SK-N-SH (cell line): ENCODE results near the gene TNFRSF18. TPM values are rescaled to one million over a fixed set of nuclear protein-coding genes. Genes with fewer than 3 reads are reported as not detected.

Experiments used
- CTCF ChIA-PET: fragments of 300-600, 350-600 bp; formaldehyde crosslinking; extraction: SDS; loops from one replicate; lab custom pipeline; 2021; lab: Yijun Ruan, JAX
- POLR2A ChIA-PET: fragments of 350-600 bp; sonication (Branson Sonifier 250); formaldehyde crosslinking; extraction: SDS; loops from one replicate; lab custom pipeline; 2020; ENCODE audit warnings: antibody characterized with exemption, inconsistent platforms; lab: Yijun Ruan, JAX
- DNase-seq: peaks from one replicate; pipeline ENCODE4 v3.0.0; 2012
- H2AFZ ChIP-seq: fragments of 200-600 bp; sonication (generic); 2 replicates; pipeline ENCODE4 v1.8.1; 2016; ENCODE audit warnings: antibody characterized with exemption, mild to moderate bottlenecking, low read depth
- H3F3A ChIP-seq: fragments of 200-600 bp; sonication (generic); replicated peaks from 2 replicates; pipeline ENCODE3; 2016; ENCODE audit warnings: antibody characterized with exemption, mild to moderate bottlenecking; ENCODE audit not compliant: insufficient read depth
- H3K27ac ChIP-seq, 2 experiments: fragments of 200-500 bp in 1 of 2; fragments of 200-600 bp in 1 of 2; sonication (Bioruptor generic) in 1 of 2; sonication (generic), shearing (Covaris generic) in 1 of 2; 2 replicates each; pipeline versions ENCODE4 v1.5.1 to v1.6.1; 2014 to 2016; ENCODE audit warnings: low read depth in 2 of 2, inconsistent platforms in 1 of 2, low read length in 1 of 2, mild to moderate bottlenecking in 1 of 2, mixed read lengths in 1 of 2
- H3K27me3 ChIP-seq: fragments of 200-600 bp; sonication (generic), shearing (Covaris generic); 2 replicates; pipeline ENCODE4 v1.6.1; 2016; ENCODE audit warnings: mixed run types; ENCODE audit not compliant: insufficient read depth
- H3K36me3 ChIP-seq, 2 experiments: fragments of 200-500 bp in 1 of 2; fragments of 200-600 bp in 1 of 2; sonication (Bioruptor generic) in 1 of 2; sonication (generic) in 1 of 2; replicated peaks in 1 of 2; 2 replicates each; pipeline versions ENCODE3 to v1.5.1; 2014 to 2016; ENCODE audit warnings: low read length in 1 of 2, mild to moderate bottlenecking in 1 of 2; ENCODE audit not compliant: insufficient read depth in 2 of 2, control insufficient read depth in 1 of 2
- H3K4me1 ChIP-seq, 2 experiments: fragments of 200-500 bp in 1 of 2; fragments of 200-600 bp in 1 of 2; sonication (Bioruptor generic) in 1 of 2; sonication (generic), shearing (Covaris generic) in 1 of 2; 2 replicates each; pipeline versions ENCODE4 v1.5.1 to v1.6.1; 2014 to 2016; ENCODE audit warnings: low read depth in 1 of 2, low read length in 1 of 2, mixed run types in 1 of 2; ENCODE audit not compliant: insufficient read depth in 2 of 2, control insufficient read depth in 1 of 2
- H3K4me2 ChIP-seq: fragments of 200-600 bp; sonication (generic), shearing (Covaris generic); 2 replicates; pipeline ENCODE4 v1.6.1; 2017; ENCODE audit warnings: mixed run types
- H3K4me3 ChIP-seq, 2 experiments: fragments of 200-500 bp in 1 of 2; fragments of 200-600 bp in 1 of 2; sonication (Bioruptor generic) in 1 of 2; sonication (generic), shearing (Covaris generic) in 1 of 2; 2 replicates each; pipeline versions ENCODE4 v1.5.1 to v1.8.1; 2014 to 2016; ENCODE audit warnings: low read depth in 2 of 2, inconsistent platforms in 1 of 2, low read length in 1 of 2, mild to moderate bottlenecking in 1 of 2, mixed read lengths in 1 of 2, moderate library complexity in 1 of 2
- H3K79me2 ChIP-seq: fragments of 200-600 bp; sonication (generic); 2 replicates; pipeline ENCODE4 v1.8.1; 2017; ENCODE audit warnings: mild to moderate bottlenecking; ENCODE audit not compliant: insufficient read depth
- H3K9ac ChIP-seq: fragments of 200-600 bp; sonication (generic); 2 replicates; pipeline ENCODE4 v1.6.1; 2017; ENCODE audit warnings: mixed run types
- H3K9me2 ChIP-seq: fragments of 200-600 bp; sonication (generic); 2 replicates; pipeline ENCODE4 v1.6.1; 2017; ENCODE audit warnings: mixed run types
- H3K9me3 ChIP-seq: fragments of 200-600 bp; sonication (generic); 2 replicates; pipeline ENCODE4 v1.6.1; 2017; ENCODE audit warnings: mixed run types, mild to moderate bottlenecking, moderate library complexity
- H4K20me1 ChIP-seq: fragments of 200-600 bp; sonication (generic); 2 replicates; pipeline ENCODE4 v1.6.1; 2017; ENCODE audit warnings: mild to moderate bottlenecking, mixed run types; ENCODE audit not compliant: insufficient read depth
- CHD2 ChIP-seq: fragments of 150-350 bp; IDR thresholded peaks from 2 replicates; pipeline ENCODE4 v1.6.1; 2018; ENCODE audit warnings: low read length; ENCODE audit not compliant: partially characterized antibody
- CTCF ChIP-seq: fragments of 200-600 bp; sonication (generic); IDR thresholded peaks from 2 replicates; pipeline ENCODE4 v1.6.1; 2017; ENCODE audit warnings: antibody characterized with exemption, mild to moderate bottlenecking, moderate library complexity
- ELF1 ChIP-seq: IDR thresholded peaks from 2 replicates; pipeline ENCODE4 v1.4.0; 2012
- EP300 ChIP-seq, 2 experiments: IDR thresholded peaks; 2 replicates each; pipeline versions ENCODE4 v1.4.0 to v1.6.1; 2012; ENCODE audit warnings: borderline replicate concordance in 1 of 2, low read depth in 1 of 2, low read length in 1 of 2
- EZH2phosphoT487 ChIP-seq: fragments of 200-600 bp; sonication (generic); IDR thresholded peaks from 2 replicates; pipeline ENCODE4 v1.6.1; 2017; ENCODE audit warnings: low read depth, mixed run types, mild to moderate bottlenecking, antibody characterized with exemption, moderate library complexity, borderline replicate concordance
- FOXJ3 ChIP-seq: sonication (generic); formaldehyde crosslinking; IDR thresholded peaks from 2 replicates; pipeline ENCODE4 v1.5.1; 2020; ENCODE audit warnings: mild to moderate bottlenecking, missing genetic modification reagents
- FOXM1 ChIP-seq: IDR thresholded peaks from 2 replicates; pipeline ENCODE4 v1.4.0; 2012; ENCODE audit warnings: low read depth, mild to moderate bottlenecking
- GABPA ChIP-seq: IDR thresholded peaks from 2 replicates; pipeline ENCODE4 v1.4.0; 2012; ENCODE audit warnings: low read depth, mild to moderate bottlenecking
- IRF3 ChIP-seq: fragments of 150-350 bp; IDR thresholded peaks from 2 replicates; pipeline ENCODE4 v1.6.1; 2016; ENCODE audit warnings: mild to moderate bottlenecking, low read depth, low read length
- MAX ChIP-seq: IDR thresholded peaks from 2 replicates; pipeline ENCODE4 v1.4.0; 2012; ENCODE audit warnings: low read depth
- NRF1 ChIP-seq: IDR thresholded peaks from 2 replicates; pipeline ENCODE4 v1.6.1; 2012; ENCODE audit warnings: low read depth, mild to moderate bottlenecking, low read length
- POLR2AphosphoS5 ChIP-seq: IDR thresholded peaks from 2 replicates; pipeline ENCODE4 v1.6.1; 2012; ENCODE audit warnings: low read depth, low read length
- RAD21 ChIP-seq: IDR thresholded peaks from 2 replicates; pipeline ENCODE4 v1.6.1; 2012; ENCODE audit warnings: mild to moderate bottlenecking, low read length
- RCOR1 ChIP-seq: fragments of 150-350 bp; IDR thresholded peaks from 2 replicates; pipeline ENCODE4 v1.6.1; 2017; ENCODE audit warnings: antibody characterized with exemption, low read length
- REST ChIP-seq: IDR thresholded peaks from 2 replicates; pipeline ENCODE4 v1.6.1; 2012; ENCODE audit warnings: mild to moderate bottlenecking, low read depth, low read length, moderate library complexity
- RFX5 ChIP-seq: IDR thresholded peaks from 2 replicates; pipeline ENCODE4 v1.6.1; 2012; ENCODE audit warnings: mild to moderate bottlenecking, improper control_type of control experiment, low read length
- TCF12 ChIP-seq: IDR thresholded peaks from 2 replicates; pipeline ENCODE4 v1.4.0; 2012
- USF1 ChIP-seq: IDR thresholded peaks from 2 replicates; pipeline ENCODE4 v1.4.0; 2012; ENCODE audit warnings: low read depth, borderline replicate concordance
- YY1 ChIP-seq: IDR thresholded peaks from 2 replicates; pipeline ENCODE4 v1.4.0; 2012; ENCODE audit warnings: low read depth, mild to moderate bottlenecking
- WGBS: methylation state at CpG from one replicate; pipeline ENCODE4 v1.1.6; 2017; ENCODE audit warnings: low lambda C conversion rate; 5-methylcytosine and 5-hydroxymethylcytosine counted together
- polyA plus RNA-seq, 3 experiments: library from polyadenylated mRNA; depleted of rRNA; stranded (reverse); fragments of >200 nt; gene quantifications; 2 replicates each; pipeline ENCODE4 v1.2.3, GENCODE V29; 2012

Gene TNFRSF18
- polyA plus RNA-seq, 1 of the 3 experiments (the other 2 are of a cell fraction): 0.05 TPM

GRCh38 chr1:1217621-1218523, 11.5 kb upstream of the TNFRSF18 start:
- POLR2A ChIA-PET: interaction anchor here (0.6 kb wide), 1 partner anchor 142 kb away, joined by 3 read pairs; no protein-coding TSS in a partner anchor
- no peak overlapping the region for H3K4me3 ChIP-seq

More at GRCh38 chr1:1217621-1218523, 11.5 kb upstream of the TNFRSF18 start:
- Histone ChIP-seq H3K27me3 (no peaks in the 10 kb centered on the region), H3K9me2 (no peaks in the 10 kb centered on the region), H3K4me1 (no peaks in the 10 kb centered on the region), H3K27ac (no peak overlapping the region), H3K36me3 (peaks cover 0 to 46% of the 10 kb centered on the region in 2 experiments), H4K20me1 (no peaks in the 10 kb centered on the region), H3K79me2 (no peaks in the 10 kb centered on the region), H3F3A (no peaks in the 10 kb centered on the region), H3K9ac (no peak overlapping the region), H2AFZ (no peak overlapping the region), H3K9me3 (no peaks in the 10 kb centered on the region), H3K4me2 (no peak overlapping the region)
- TF ChIP-seq CHD2: no peak
- no peak for TF ChIP-seq MAX
- TF ChIP-seq FOXM1: no peak
- TF ChIP-seq REST: no peak
- no peak for TF ChIP-seq EZH2phosphoT487
- no peak for TF ChIP-seq GABPA
- no peak for TF ChIP-seq POLR2AphosphoS5
- no peak for TF ChIP-seq FOXJ3 (CRISPR knock-in tag)
- no peak for TF ChIP-seq IRF3
- TF ChIP-seq EP300 (IDR thresholded peaks at IDR 0.05; ENCODE audit: borderline replicate concordance in 1 of 2, low read depth in 1 of 2, low read length in 1 of 2): no peak
- no peak for TF ChIP-seq ELF1
- no peak for TF ChIP-seq RAD21
- no peak for TF ChIP-seq YY1
- TF ChIP-seq RFX5: no peak
- no peak for TF ChIP-seq RCOR1
- no peak for TF ChIP-seq NRF1
- TF ChIP-seq TCF12: no peak
- TF ChIP-seq USF1: no peak
- TF ChIP-seq CTCF: no peak
- CTCF ChIA-PET: no interaction called here
- DNase-seq: no peak
- whole genome bisulfite sequencing: 93% methylated on average over 12 of the region's 52 CpGs
